ENCODE measurements around the gene NOL4L. TPM values are rescaled to one million over a fixed set of nuclear protein-coding genes. Genes with fewer than 3 reads are reported as not detected.

NOL4L gene
- total and polyA plus RNA-seq, 2 donors (not counting 3 experiments of a cell fraction or from before 2014, with no cell fraction given) = 55.2 to 79.6 TPM

- peaks cover 98% of the 10 kb centered on the region for H3K79me2 ChIP-seq (ENCODE audit: control insufficient read depth, insufficient read depth, low read length)
- no peak overlapping the region for H3K4me2 ChIP-seq (ENCODE audit: insufficient read depth, low read length)
- H3K9me3 ChIP-seq (replicated peaks; ENCODE audit: control insufficient read depth, insufficient read depth, low read length) = no peaks in the 10 kb centered on the region
- no peaks in the 10 kb centered on the region for H3K9me1 ChIP-seq (replicated peaks; ENCODE audit: control insufficient read depth, extremely low read depth, insufficient read depth, low read length)
- ChIA-PET POLR2A (no interaction called here), CTCF (interaction anchor here (1.0 kb wide), 1 partner anchor 22 kb away, joined by 3 read pairs; no protein-coding TSS in a partner anchor)
- no peaks in the 10 kb centered on the region for H4K20me1 ChIP-seq (replicated peaks; ENCODE audit: control insufficient read depth, extremely low read depth, insufficient read depth, low read length)
- DNase-seq (ENCODE audit: low read depth, low spot score) = no peak
- TF ChIP-seq POLR2A (IDR thresholded peaks at IDR 0.05; ENCODE audit: low read depth, low read length) (peak; percentile 17), EZH2 (IDR thresholded peaks at IDR 0.05; ENCODE audit: borderline replicate concordance, low read depth, low read length, severe bottlenecking) (no peak)
- H3K4me1 ChIP-seq (ENCODE audit: control insufficient read depth, extremely low read depth, insufficient read depth, low read length) = peaks cover 50% of the 10 kb centered on the region
- dilution Hi-C loops (cut with MboI; ENCODE audit: extremely low pct_ligation_motif_present, low sequenced_read_pairs) (no loop called here), intact Hi-C loops (cut with micrococcal nuclease) (no loop called here)
- no peak overlapping the region for H3K9ac ChIP-seq (replicated peaks; ENCODE audit: extremely low read depth, insufficient read depth, low read length)
- peaks cover 8 to 31% of the 10 kb centered on the region in 2 experiments for H3K36me3 ChIP-seq (ENCODE audit: control insufficient read depth in 2 of 2, extremely low read depth in 1 of 2, insufficient read depth in 2 of 2, low read length in 2 of 2)
- peak overlapping the region; percentile 97 for H3K27ac ChIP-seq (ENCODE audit: insufficient read depth, low read depth, low read length)
- no peak overlapping the region for H3K4me3 ChIP-seq (replicated peaks in 1 of 3; ENCODE audit: insufficient read depth in 1 of 3, low read depth in 1 of 3, low read length in 3 of 3)
- no peak for FAIRE-seq
- no peaks in the 10 kb centered on the region for H3K27me3 ChIP-seq (ENCODE audit: control insufficient read depth in 2 of 2, insufficient read depth in 2 of 2, low read length in 2 of 2)
- no TSS peak for BruUV-seq (replicated peaks)
- H2AFZ ChIP-seq (ENCODE audit: low read depth, low read length) = no peak overlapping the region
These were observed 121.3 kb downstream of the NOL4L start for GRCh38 chr20:32463642-32464400.

- Histone ChIP-seq H3K36me3 (ENCODE audit: control insufficient read depth in 2 of 2, extremely low read depth in 1 of 2, insufficient read depth in 2 of 2, low read length in 2 of 2) (peaks cover 8 to 31% of the 10 kb centered on the region in 2 experiments), H3K27me3 (ENCODE audit: control insufficient read depth in 2 of 2, insufficient read depth in 2 of 2, low read length in 2 of 2) (no peaks in the 10 kb centered on the region), H3K4me2 (ENCODE audit: insufficient read depth, low read length) (no peak overlapping the region), H3K9me1 (replicated peaks; ENCODE audit: control insufficient read depth, extremely low read depth, insufficient read depth, low read length) (no peaks in the 10 kb centered on the region), H4K20me1 (replicated peaks; ENCODE audit: control insufficient read depth, extremely low read depth, insufficient read depth, low read length) (no peaks in the 10 kb centered on the region), H3K27ac (ENCODE audit: insufficient read depth, low read depth, low read length) (no peak overlapping the region), H2AFZ (ENCODE audit: low read depth, low read length) (no peak overlapping the region), H3K4me3 (replicated peaks in 1 of 3; ENCODE audit: insufficient read depth in 1 of 3, low read depth in 1 of 3, low read length in 3 of 3) (no peak overlapping the region), H3K4me1 (ENCODE audit: control insufficient read depth, extremely low read depth, insufficient read depth, low read length) (peaks cover 50% of the 10 kb centered on the region), H3K79me2 (ENCODE audit: control insufficient read depth, insufficient read depth, low read length) (peaks cover 98% of the 10 kb centered on the region), H3K9me3 (replicated peaks; ENCODE audit: control insufficient read depth, insufficient read depth, low read length) (no peaks in the 10 kb centered on the region), H3K9ac (replicated peaks; ENCODE audit: extremely low read depth, insufficient read depth, low read length) (no peak overlapping the region)
- no TSS peak for BruUV-seq (replicated peaks)
- FAIRE-seq = no peak
- TF ChIP-seq JUN (IDR thresholded peaks at IDR 0.05; ENCODE audit: borderline replicate concordance, insufficient read depth, insufficient read length, low read depth) (no peak), MAX (IDR thresholded peaks at IDR 0.05; ENCODE audit: insufficient read depth, insufficient read length) (no peak), MYC (IDR thresholded peaks at IDR 0.05; ENCODE audit: low read depth, low read length) (no peak), FOS (IDR thresholded peaks at IDR 0.05; ENCODE audit: borderline replicate concordance, insufficient read depth, low read length) (no peak), POLR2AphosphoS5 (IDR thresholded peaks at IDR 0.05; ENCODE audit: insufficient read depth, low read depth, low read length) (peak; percentile 2)
- POLR2A ChIA-PET = no interaction called here
- DNase-seq (ENCODE audit: low read depth, low spot score) = no peak
- dilution Hi-C loops (cut with MboI; ENCODE audit: extremely low pct_ligation_motif_present, low sequenced_read_pairs) = no loop called here
- intact Hi-C loops (cut with micrococcal nuclease) = no loop called here
- CTCF ChIA-PET = interaction anchor here (1.0 kb wide), 1 partner anchor 22 kb away, joined by 3 read pairs; no protein-coding TSS in a partner anchor
These were observed 122.1 kb downstream of the NOL4L start for GRCh38 chr20:32462900-32463641.

All from endothelial cell of umbilical vein (primary cell).